Thoracic aorta (tissue), 2 donors: ENCODE measurements around the gene CTIF. TPM values are rescaled to one million over a fixed set of nuclear protein-coding genes. Genes with fewer than 3 reads are reported as not detected.
A peak's percentile ranks its signal among the peaks of the same experiment; 100 is the strongest.

ENCODE experiments used
- ATAC-seq: fragments of 150-250 bp; one replicate; pipeline ENCODE4 v1.8.0; 2017; ENCODE audit warnings: low read depth; ENCODE audit not compliant: insufficient number of reproducible peaks, low FRiP score
- DNase-seq: peaks from one replicate; pipeline ENCODE4 v3.0.0-alpha.2; 2020; ENCODE audit warnings: low spot score
- H3K27ac ChIP-seq, 2 donors: fragments of 200-600 bp; sonication (generic); 1 replicate in 1 of 2; 2 replicates in 1 of 2; pipeline ENCODE4 v1.5.1; 2016; ENCODE audit warnings: mild to moderate bottlenecking in 2 of 2, moderate library complexity in 2 of 2
- H3K27me3 ChIP-seq: fragments of 200-600 bp; sonication (generic); replicated peaks from 2 replicates; pipeline ENCODE4 v1.6.0; 2016; ENCODE audit warnings: mild to moderate bottlenecking; ENCODE audit not compliant: insufficient read depth
- H3K36me3 ChIP-seq: fragments of 200-600 bp; sonication (generic); one replicate; pipeline ENCODE4 v1.5.1; 2016
- H3K4me1 ChIP-seq, 2 donors: fragments of 200-600 bp; sonication (generic); 1 replicate in 1 of 2; 2 replicates in 1 of 2; pipeline versions ENCODE4 v1.5.1 to v1.6.0; 2016; ENCODE audit warnings: low read depth in 2 of 2, mild to moderate bottlenecking in 1 of 2; ENCODE audit not compliant: control insufficient read depth in 1 of 2
- H3K4me3 ChIP-seq: fragments of 200-600 bp; sonication (generic); 2 replicates; pipeline ENCODE4 v1.5.1; 2016; ENCODE audit warnings: mild to moderate bottlenecking
- H3K9me3 ChIP-seq: fragments of 200-600 bp; sonication (generic); 2 replicates; pipeline ENCODE4 v1.5.1; 2016
- total RNA-seq, 2 donors: library from RNA; depleted of rRNA; stranded (reverse); fragments of >200 nt; gene quantifications; one replicate each; pipeline versions ENCODE4 v1.1.0 to v1.2.3, GENCODE V29; 2016
- TF ChIP-seq, protein P1 (sequence below): fragments of 200-600 bp; sonication (generic); IDR thresholded peaks from one replicate; pipeline ENCODE4 v1.5.1; 2019; ENCODE audit warnings: antibody characterized with exemption

The CTIF gene
- total RNA-seq, 2 donors from 2014 or later: 63.3 to 125 TPM

DNA sequence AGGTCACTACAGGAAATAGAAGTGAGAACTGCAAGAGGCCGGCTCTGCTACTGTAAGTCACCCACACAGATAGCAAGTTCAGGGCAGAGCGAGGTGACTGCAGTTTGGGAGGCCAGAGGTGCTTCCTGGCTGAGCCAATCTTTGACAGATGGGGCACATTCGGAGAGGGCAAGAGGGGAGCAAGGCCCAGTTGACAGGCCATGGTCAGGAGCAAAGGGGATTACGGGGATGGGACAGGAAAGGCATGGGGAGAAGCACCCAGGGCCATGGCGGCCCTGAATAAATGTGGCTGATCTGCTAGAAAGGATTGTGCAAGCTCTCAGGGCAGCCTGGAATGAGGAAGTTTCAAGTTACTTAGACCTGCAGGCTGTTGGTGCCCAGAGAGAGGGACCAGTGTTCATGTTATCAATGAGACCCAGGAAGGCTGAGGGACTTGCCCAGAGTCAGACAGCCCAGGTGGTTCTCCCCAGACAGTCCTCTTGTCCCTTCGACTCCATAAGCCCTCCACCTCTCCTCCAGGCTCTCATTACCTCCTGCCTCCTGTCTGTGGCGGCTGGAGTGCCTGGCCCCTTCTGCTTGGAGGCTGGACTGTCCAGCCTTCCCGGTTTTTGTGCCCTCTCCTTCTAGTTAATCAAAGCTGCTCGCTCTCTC, 123.3 kb downstream of the CTIF start:
- no peak for DNase-seq
- peaks cover 5 to 29% of the 10 kb centered on the region in 2 donors for H3K4me1 ChIP-seq

DNA sequence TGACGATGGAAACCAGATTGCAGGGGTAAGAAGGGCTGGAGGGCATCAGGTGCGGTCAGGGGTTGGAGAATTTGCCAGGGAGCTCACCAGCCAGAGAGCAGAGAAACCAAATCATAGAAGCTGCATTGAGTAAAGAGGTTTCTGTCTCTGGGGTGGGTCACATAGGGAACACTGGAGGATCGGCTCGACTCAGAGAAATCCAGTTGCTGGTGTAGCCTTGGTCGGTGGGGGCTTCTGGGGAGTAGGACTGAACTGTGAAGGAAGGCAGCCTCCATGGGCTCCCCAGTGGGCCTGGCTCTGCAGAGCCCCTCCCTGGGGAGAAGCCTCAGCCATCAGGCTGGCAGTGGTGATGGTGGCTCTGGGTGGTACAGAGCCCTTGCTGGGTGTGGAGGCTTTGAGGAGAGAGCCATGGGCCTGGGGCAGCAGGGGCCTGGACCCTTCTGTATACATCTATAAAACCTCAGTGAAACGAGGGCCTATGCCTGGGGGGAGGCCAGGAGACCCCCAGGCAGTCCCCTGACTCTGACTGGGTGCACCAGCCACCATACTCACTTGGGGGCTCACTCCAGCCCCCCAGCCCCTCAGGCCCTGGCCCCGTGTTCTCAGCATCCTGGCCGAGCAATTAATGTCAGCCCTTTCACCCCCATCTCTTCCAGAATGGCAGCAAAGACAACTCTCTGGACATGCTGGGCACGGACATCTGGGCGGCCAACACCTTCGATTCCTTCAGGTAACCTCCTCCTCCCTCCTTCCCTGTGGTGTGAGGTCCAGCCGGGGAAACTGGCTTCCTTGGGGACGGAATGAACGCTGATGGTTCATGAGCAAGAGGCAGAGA, 124.5 kb downstream of the CTIF start:
- no peak overlapping the region for H3K4me3 ChIP-seq
- H3K9me3 ChIP-seq: no peaks in the 10 kb centered on the region
- TF ChIP-seq, protein P1, sequence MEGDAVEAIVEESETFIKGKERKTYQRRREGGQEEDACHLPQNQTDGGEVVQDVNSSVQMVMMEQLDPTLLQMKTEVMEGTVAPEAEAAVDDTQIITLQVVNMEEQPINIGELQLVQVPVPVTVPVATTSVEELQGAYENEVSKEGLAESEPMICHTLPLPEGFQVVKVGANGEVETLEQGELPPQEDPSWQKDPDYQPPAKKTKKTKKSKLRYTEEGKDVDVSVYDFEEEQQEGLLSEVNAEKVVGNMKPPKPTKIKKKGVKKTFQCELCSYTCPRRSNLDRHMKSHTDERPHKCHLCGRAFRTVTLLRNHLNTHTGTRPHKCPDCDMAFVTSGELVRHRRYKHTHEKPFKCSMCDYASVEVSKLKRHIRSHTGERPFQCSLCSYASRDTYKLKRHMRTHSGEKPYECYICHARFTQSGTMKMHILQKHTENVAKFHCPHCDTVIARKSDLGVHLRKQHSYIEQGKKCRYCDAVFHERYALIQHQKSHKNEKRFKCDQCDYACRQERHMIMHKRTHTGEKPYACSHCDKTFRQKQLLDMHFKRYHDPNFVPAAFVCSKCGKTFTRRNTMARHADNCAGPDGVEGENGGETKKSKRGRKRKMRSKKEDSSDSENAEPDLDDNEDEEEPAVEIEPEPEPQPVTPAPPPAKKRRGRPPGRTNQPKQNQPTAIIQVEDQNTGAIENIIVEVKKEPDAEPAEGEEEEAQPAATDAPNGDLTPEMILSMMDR: no peak
- no peak for DNase-seq
- H3K4me1 ChIP-seq: peaks cover 5 to 25% of the 10 kb centered on the region in 2 donors
- no peaks in the 10 kb centered on the region for H3K27me3 ChIP-seq
- ATAC-seq: no peak
- no peak overlapping the region for H3K27ac ChIP-seq
- no peaks in the 10 kb centered on the region for H3K36me3 ChIP-seq

More for the DNA sequence above, 123.3 kb downstream of the CTIF start:
- Histone ChIP-seq H3K9me3 (no peaks in the 10 kb centered on the region), H3K36me3 (no peaks in the 10 kb centered on the region), H3K27me3 (no peaks in the 10 kb centered on the region), H3K4me3 (no peak overlapping the region), H3K27ac (no peak overlapping the region)
- peak; percentile 18 for ATAC-seq
- TF ChIP-seq, protein P1: no peak

DNA sequence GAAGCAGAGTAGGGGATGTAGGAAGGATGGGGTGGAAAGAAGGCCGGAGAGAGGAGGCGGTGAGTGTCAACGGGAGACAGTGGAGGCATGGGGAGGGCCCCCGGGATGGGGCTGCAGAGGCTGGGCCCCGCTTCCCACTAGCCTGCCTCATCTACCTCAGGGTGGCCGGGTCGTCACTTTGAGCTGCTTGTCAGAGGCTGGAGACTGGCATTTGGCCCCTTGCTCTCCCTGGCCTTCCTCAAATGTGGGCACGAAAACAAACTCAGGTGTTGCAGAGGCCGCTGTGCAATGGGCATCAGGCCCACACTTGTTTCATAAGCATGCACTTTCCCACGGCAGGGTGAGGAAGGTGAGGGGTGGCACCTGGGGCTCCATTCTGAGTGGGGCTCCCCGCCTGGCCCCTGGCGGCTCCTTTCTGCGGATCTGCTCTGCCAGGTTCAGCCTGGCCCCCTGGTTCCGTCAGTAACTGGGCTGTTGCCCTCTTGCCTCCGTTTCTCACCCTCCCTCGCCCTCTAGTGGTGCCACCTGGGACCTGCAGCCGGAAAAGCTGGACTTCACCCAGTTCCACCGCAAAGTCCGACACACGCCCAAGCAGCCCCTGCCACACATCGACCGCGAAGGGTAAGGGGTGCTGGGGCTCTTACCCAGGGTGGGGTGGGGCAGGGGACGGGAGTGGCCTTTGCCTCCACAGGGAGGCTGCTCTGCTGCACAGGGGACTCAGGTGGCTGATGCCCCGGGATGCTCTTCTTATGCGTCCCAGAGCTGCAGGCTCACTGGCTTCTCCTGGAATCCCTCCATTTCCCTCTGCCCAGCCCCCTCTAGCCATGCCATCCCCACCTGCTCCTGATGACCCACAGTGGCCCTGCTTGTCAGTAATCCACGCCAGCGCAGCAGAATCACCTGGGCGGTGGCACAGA, 125.4 kb downstream of the CTIF start:
- TF ChIP-seq, protein P1: peak; percentile 95
- peak; percentile 80 for ATAC-seq
- DNase-seq: no peak
- no peaks in the 10 kb centered on the region for H3K9me3 ChIP-seq
- H3K4me3 ChIP-seq: no peak overlapping the region
- H3K36me3 ChIP-seq: no peaks in the 10 kb centered on the region
- H3K27ac ChIP-seq: no peak overlapping the region
- no peaks in the 10 kb centered on the region for H3K27me3 ChIP-seq
- H3K4me1 ChIP-seq: peaks cover 5 to 25% of the 10 kb centered on the region in 2 donors

DNA sequence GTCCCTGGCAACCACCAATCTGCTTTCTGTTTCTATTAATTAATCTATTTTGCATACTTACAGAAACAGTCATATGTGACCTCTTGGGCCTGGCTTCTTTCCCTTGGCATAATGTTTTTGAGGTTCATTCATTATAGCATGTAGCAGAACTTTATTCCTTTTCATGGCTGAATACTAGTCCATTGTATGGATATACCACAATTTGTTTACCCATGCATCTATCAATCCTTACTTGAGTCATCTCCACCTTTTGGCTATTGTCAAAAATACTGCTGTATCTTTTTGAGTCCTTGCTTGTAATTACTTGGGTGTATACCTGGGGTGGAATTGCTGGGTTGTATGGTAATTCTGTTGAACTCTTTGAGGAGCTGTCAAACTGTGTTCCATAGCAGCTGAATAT, 126.8 kb downstream of the CTIF start:
- Histone ChIP-seq H3K27me3 (no peaks in the 10 kb centered on the region), H3K4me3 (no peak overlapping the region), H3K4me1 (peaks cover 2 to 22% of the 10 kb centered on the region in 2 donors), H3K27ac (no peak overlapping the region), H3K9me3 (no peaks in the 10 kb centered on the region), H3K36me3 (peaks cover under 1% of the 10 kb centered on the region)
- no peak for ATAC-seq
- DNase-seq: no peak
- TF ChIP-seq, protein P1: no peak
